Keratinocyte (primary cell): ENCODE data around the gene NKD1. TPM values are rescaled to one million over a fixed set of nuclear protein-coding genes. Genes with fewer than 3 reads are reported as not detected.

Source experiments
- DNase-seq: peaks from one replicate; pipeline ENCODE4 v3.0.0-alpha.2; 2011; ENCODE audit warnings: low read depth, missing footprints, low spot score
- FAIRE-seq: peaks from 2 replicates; lab custom pipeline; 2011; peaks lifted over from hg19 to GRCh38; lab: Jason Lieb, UNC
- H2AFZ ChIP-seq: 2 replicates; pipeline ENCODE4 v1.6.0; 2012; ENCODE audit warnings: low read length, control low read depth, inconsistent platforms; ENCODE audit not compliant: control insufficient read depth
- H3K27ac ChIP-seq: 2 replicates; pipeline ENCODE4 v1.5.1; 2011; ENCODE audit warnings: low read length; ENCODE audit not compliant: control insufficient read depth, insufficient read depth
- H3K27me3 ChIP-seq: 3 replicates; pipeline ENCODE4 v1.6.0; 2011; ENCODE audit warnings: low read length; ENCODE audit not compliant: control insufficient read depth, insufficient read depth; ENCODE audit errors: extremely low read depth
- H3K36me3 ChIP-seq, 2 experiments: 2 replicates in 1 of 2; 3 replicates in 1 of 2; pipeline ENCODE4 v1.5.1; 2011; ENCODE audit warnings: low read length in 2 of 2, mild to moderate bottlenecking in 1 of 2; ENCODE audit not compliant: control insufficient read depth in 2 of 2, insufficient read depth in 2 of 2; ENCODE audit errors: extremely low read depth in 1 of 2
- H3K4me1 ChIP-seq: 3 replicates; pipeline ENCODE4 v1.5.1; 2011; ENCODE audit warnings: low read length; ENCODE audit not compliant: control insufficient read depth, insufficient read depth; ENCODE audit errors: extremely low read depth
- H3K4me2 ChIP-seq: 3 replicates; pipeline ENCODE4 v1.6.0; 2011; ENCODE audit warnings: low read depth, low read length; ENCODE audit not compliant: control insufficient read depth, insufficient read depth; ENCODE audit errors: extremely low read depth
- H3K4me3 ChIP-seq, 3 experiments: fragments of 200-600 bp in 1 of 3; sonication (generic) in 1 of 3; 2 replicates in 2 of 3; 3 replicates in 1 of 3; pipeline ENCODE4 v1.5.1; 2011 to 2016; ENCODE audit warnings: low read length in 3 of 3, mild to moderate bottlenecking in 3 of 3, control low read depth in 2 of 3, inconsistent platforms in 1 of 3, low read depth in 1 of 3, mixed read lengths in 1 of 3, mixed run types in 1 of 3, moderate library complexity in 1 of 3; ENCODE audit not compliant: control insufficient read depth in 2 of 3, insufficient read depth in 2 of 3; ENCODE audit errors: extremely low read depth in 1 of 3
- H3K79me2 ChIP-seq: 2 replicates; pipeline ENCODE4 v1.6.0; 2012; ENCODE audit warnings: low read length; ENCODE audit not compliant: control insufficient read depth, insufficient read depth
- H3K9ac ChIP-seq: 3 replicates; pipeline ENCODE4 v1.6.0; 2011; ENCODE audit warnings: low read length; ENCODE audit not compliant: control insufficient read depth, insufficient read depth; ENCODE audit errors: extremely low read depth
- H3K9me1 ChIP-seq: 3 replicates; pipeline ENCODE4 v1.6.0; 2011; ENCODE audit warnings: low read length; ENCODE audit not compliant: control insufficient read depth, insufficient read depth; ENCODE audit errors: extremely low read depth
- H3K9me3 ChIP-seq: 2 replicates; pipeline ENCODE4 v1.5.1; 2012; ENCODE audit warnings: low read depth, low read length; ENCODE audit not compliant: control insufficient read depth
- H4K20me1 ChIP-seq: 3 replicates; pipeline ENCODE4 v1.6.0; 2011; ENCODE audit warnings: low read length; ENCODE audit not compliant: control insufficient read depth, insufficient read depth; ENCODE audit errors: extremely low read depth
- CTCF ChIP-seq, 3 experiments: IDR thresholded peaks in 1 of 3; conservative IDR thresholded peaks in 1 of 3; optimal IDR thresholded peaks in 1 of 3; 2 replicates in 2 of 3; 3 replicates in 1 of 3; pipeline versions ENCODE3 to v1.5.1; 2011; ENCODE audit warnings: low read length in 3 of 3, mild to moderate bottlenecking in 3 of 3, moderate library complexity in 2 of 3, control low read depth in 1 of 3, inconsistent platforms in 1 of 3; ENCODE audit not compliant: insufficient read depth in 2 of 3; ENCODE audit errors: extremely low read depth in 1 of 3
- EZH2 ChIP-seq: IDR thresholded peaks from one replicate; pipeline ENCODE4 v1.6.1; 2012; ENCODE audit warnings: inconsistent platforms, mild to moderate bottlenecking, low read length, moderate library complexity
- dilution Hi-C: fragments of 300-500 bp; cut with MboI; formaldehyde crosslinking; loops from one replicate; pipeline ENCODE4 v1.7.0; 2020; ENCODE audit warnings: low sequenced_read_pairs; ENCODE audit not compliant: extremely low pct_ligation_motif_present
- polyA plus RNA-seq, 5 experiments: library from polyadenylated mRNA; depleted of rRNA in 3 of 5; stranded (reverse) in 3 of 5; stranded (forward) in 1 of 5; unstranded in 1 of 5; fragments of >200 nt; gene quantifications; 1 replicate in 1 of 5; 2 replicates in 3 of 5; 3 replicates in 1 of 5; pipeline versions ENCODE4 v1.2.1 to v1.2.3, GENCODE V29; 2011 to 2012; ENCODE audit warnings: missing spikeins in 2 of 5, low read depth in 1 of 5, low replicate concordance in 1 of 5

The NKD1 gene
- polyA plus RNA-seq, 1 donor (not counting 4 experiments of a cell fraction or from before 2014, with no cell fraction given) = 0.62 TPM

- no peak for DNase-seq
- Histone ChIP-seq H4K20me1 (no peaks in the 10 kb centered on the region), H3K4me1 (no peaks in the 10 kb centered on the region), H3K27ac (no peak overlapping the region), H3K27me3 (no peaks in the 10 kb centered on the region), H3K36me3 (no peaks in the 10 kb centered on the region), H3K9me3 (no peaks in the 10 kb centered on the region), H3K9me1 (no peaks in the 10 kb centered on the region), H3K79me2 (no peaks in the 10 kb centered on the region), H3K9ac (no peak overlapping the region), H3K4me3 (no peak overlapping the region), H3K4me2 (no peak overlapping the region), H2AFZ (no peak overlapping the region)
- dilution Hi-C loops = no loop called here
- TF ChIP-seq EZH2 = no peak
- no peak for TF ChIP-seq CTCF (optimal IDR thresholded peaks at IDR 0.05 in 1 of 3, IDR thresholded peaks at IDR 0.05 in 1 of 3, conservative IDR thresholded peaks at IDR 0.05 in 1 of 3; ENCODE audit: extremely low read depth in 1 of 3, insufficient read depth in 2 of 3, low read length in 3 of 3)
- no peak for FAIRE-seq
Measured at GRCh38 chr16:50632927-50633800, 85.0 kb downstream of the NKD1 start.

- no peaks in the 10 kb centered on the region for H4K20me1 ChIP-seq
- no peaks in the 10 kb centered on the region for H3K27me3 ChIP-seq
- dilution Hi-C loops = no loop called here
- no peak overlapping the region for H3K9ac ChIP-seq
- no peaks in the 10 kb centered on the region for H3K9me1 ChIP-seq
- H3K36me3 ChIP-seq = no peaks in the 10 kb centered on the region
- no peak for TF ChIP-seq EZH2
- TF ChIP-seq CTCF (optimal IDR thresholded peaks at IDR 0.05 in 1 of 3, IDR thresholded peaks at IDR 0.05 in 1 of 3, conservative IDR thresholded peaks at IDR 0.05 in 1 of 3; ENCODE audit: extremely low read depth in 1 of 3, insufficient read depth in 2 of 3, low read length in 3 of 3) = no peak
- no peak overlapping the region for H3K27ac ChIP-seq
- no peaks in the 10 kb centered on the region for H3K4me1 ChIP-seq
- H3K9me3 ChIP-seq = no peaks in the 10 kb centered on the region
- DNase-seq (no peak), FAIRE-seq (no peak)
- no peaks in the 10 kb centered on the region for H3K79me2 ChIP-seq
- H3K4me2 ChIP-seq = no peak overlapping the region
- no peak overlapping the region for H3K4me3 ChIP-seq
- H2AFZ ChIP-seq = no peak overlapping the region
Measured at GRCh38 chr16:50634090-50634489, 85.9 kb downstream of the NKD1 start.
